HepG2 (cell line): ENCODE data around the gene LRRC73.

Experiments used
- HCFC1 ChIP-seq: fragments of 150-350 bp; IDR thresholded peaks from 2 replicates; pipeline ENCODE4 v1.6.1; 2014; ENCODE audit warnings: low read depth, low read length
- KLF9 ChIP-seq: IDR thresholded peaks from 2 replicates; pipeline ENCODE4 v1.6.1; 2016; ENCODE audit warnings: low read depth
- NCOA2 ChIP-seq: sonication (generic); formaldehyde crosslinking; IDR thresholded peaks from 2 replicates; pipeline ENCODE4 v1.8.0; 2022; ENCODE audit warnings: inconsistent platforms
- POLR2A ChIP-seq, 2 experiments: IDR thresholded peaks; 2 replicates each; pipeline ENCODE4 v1.6.1; 2011; ENCODE audit warnings: low read depth in 2 of 2, low read length in 2 of 2, mild to moderate bottlenecking in 1 of 2, moderate library complexity in 1 of 2; ENCODE audit not compliant: insufficient read depth in 1 of 2
- POLR2AphosphoS2 ChIP-seq: IDR thresholded peaks from 2 replicates; pipeline ENCODE4 v1.6.1; 2011; ENCODE audit warnings: low read depth, low read length, improper control_type of control experiment
- SIN3A ChIP-seq: IDR thresholded peaks from 2 replicates; pipeline ENCODE4 v1.6.1; 2011; ENCODE audit warnings: low read depth, mild to moderate bottlenecking, control low read depth, low read length, borderline replicate concordance
- TF ChIP-seq, protein P1 (sequence below): sonication (generic); formaldehyde crosslinking; conservative IDR thresholded peaks from 2 replicates; pipeline ENCODE4 v1.8.1; 2023; ENCODE audit warnings: missing genetic modification reagents
- TF ChIP-seq, protein P2 (sequence below): IDR thresholded peaks from 2 replicates; pipeline ENCODE4 v1.6.1; 2012; ENCODE audit warnings: inconsistent platforms

DNA sequence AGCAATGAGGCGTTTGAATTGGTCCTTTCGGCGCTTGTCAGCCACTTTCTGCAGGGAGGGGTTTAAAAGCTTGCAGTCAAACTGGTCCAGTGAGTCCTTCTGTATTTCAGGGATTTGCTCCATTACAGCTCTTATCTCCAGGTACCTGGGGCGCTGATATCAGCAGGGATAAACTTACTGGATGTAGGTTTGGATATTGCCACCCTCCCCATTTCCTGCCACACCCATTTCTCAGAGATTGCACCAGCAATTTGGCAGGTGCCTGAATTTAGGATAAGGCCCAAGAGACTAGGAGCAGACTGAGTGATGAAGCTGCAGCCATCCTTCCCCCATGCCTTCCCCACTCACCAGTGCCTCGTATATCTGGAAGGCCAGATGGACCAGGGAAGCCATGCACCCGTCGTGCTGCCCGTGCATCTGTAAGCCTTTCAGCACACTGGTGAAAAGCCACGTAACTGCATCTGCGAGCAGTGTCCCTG, 14.4 kb upstream of the LRRC73 start:
- no peak for TF ChIP-seq POLR2AphosphoS2
- TF ChIP-seq, protein P1, sequence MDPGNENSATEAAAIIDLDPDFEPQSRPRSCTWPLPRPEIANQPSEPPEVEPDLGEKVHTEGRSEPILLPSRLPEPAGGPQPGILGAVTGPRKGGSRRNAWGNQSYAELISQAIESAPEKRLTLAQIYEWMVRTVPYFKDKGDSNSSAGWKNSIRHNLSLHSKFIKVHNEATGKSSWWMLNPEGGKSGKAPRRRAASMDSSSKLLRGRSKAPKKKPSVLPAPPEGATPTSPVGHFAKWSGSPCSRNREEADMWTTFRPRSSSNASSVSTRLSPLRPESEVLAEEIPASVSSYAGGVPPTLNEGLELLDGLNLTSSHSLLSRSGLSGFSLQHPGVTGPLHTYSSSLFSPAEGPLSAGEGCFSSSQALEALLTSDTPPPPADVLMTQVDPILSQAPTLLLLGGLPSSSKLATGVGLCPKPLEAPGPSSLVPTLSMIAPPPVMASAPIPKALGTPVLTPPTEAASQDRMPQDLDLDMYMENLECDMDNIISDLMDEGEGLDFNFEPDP (CRISPR knock-in tag) = no peak
- no peak for TF ChIP-seq SIN3A
- TF ChIP-seq KLF9 (CRISPR knock-in tag) = no peak
- no peak for TF ChIP-seq HCFC1
- no peak for TF ChIP-seq NCOA2
- TF ChIP-seq, protein P2, sequence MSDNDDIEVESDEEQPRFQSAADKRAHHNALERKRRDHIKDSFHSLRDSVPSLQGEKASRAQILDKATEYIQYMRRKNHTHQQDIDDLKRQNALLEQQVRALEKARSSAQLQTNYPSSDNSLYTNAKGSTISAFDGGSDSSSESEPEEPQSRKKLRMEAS = no peak
- peak in 1 of 2 experiments; percentile 16; a peak in 1 of 4 replicates for TF ChIP-seq POLR2A (IDR thresholded peaks at IDR 0.05; ENCODE audit: insufficient read depth in 1 of 2, low read depth in 2 of 2, low read length in 2 of 2)
